ENCODE data around the gene PIP4K2C. TPM values are rescaled to one million over a fixed set of nuclear protein-coding genes. Genes with fewer than 3 reads are reported as not detected.
"Not testable (repeated sequence)": the region's sequence is repeated elsewhere in the genome, so short reads cannot be mapped to it uniquely, and the experiment has no call there.

PIP4K2C gene
- total RNA-seq, 2 donors from 2014 or later: 16.0 to 23.0 TPM

DNA sequence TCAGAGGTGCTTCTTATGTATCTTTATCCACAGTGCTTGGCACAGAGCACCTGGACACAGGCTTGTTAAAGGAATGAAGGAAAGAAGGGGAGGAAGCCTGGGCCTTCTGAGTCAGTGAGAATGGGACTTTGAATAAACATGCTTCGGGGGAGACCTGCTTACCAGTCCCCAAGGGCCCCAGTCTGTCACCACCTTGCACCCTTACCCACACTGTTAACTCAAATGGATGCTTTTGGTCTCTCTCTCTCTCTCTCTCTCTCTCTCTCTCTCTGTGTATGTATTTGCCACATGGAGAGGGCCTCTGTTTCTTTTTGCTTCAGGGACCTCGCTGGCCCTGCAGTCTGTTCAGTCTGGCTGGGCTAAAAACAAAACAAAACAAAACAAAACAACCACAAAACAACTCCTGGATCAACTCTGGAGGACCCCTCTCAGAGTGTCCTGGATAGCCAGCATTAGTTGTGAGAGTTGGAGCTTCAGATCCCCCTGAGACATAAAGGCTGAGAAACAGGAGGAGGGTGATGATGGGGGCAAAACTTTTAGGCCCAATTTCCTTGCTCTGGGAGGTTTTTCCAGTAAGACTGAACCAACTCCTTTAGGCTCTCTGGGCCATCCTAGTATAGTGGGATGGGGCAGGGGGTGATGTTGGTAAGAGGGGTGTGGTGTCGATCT lies 39.2 kb upstream of the PIP4K2C start:
- Mint-ChIP-seq H3K36me3 (ENCODE audit: low read depth) (no peaks in the 10 kb centered on the region), H3K9me3 (no peaks in the 10 kb centered on the region), H3K27me3 (peaks cover 3% of the 10 kb centered on the region), H3K4me1 (peaks cover 11% of the 10 kb centered on the region), H3K4me3 (no peak overlapping the region), H3K27ac (no peak overlapping the region)
- no peak for ATAC-seq (replicated peaks)

DNA sequence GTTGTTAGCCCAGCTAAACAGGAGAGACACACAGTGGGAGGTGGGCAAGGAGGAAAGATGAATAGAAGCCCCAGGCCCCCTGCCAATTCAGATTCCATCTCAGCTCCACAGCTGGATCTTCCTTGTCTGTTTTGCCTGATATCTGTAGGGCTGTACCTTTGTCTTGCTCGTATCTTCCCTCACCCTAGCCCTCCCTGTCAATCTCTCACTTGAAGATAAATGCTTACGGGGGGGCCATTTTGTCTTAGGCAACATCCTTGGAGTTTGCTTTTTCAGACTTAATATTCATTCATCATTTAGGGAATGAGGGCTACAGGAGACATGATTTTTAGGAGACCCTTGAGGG lies 38.7 kb upstream of the PIP4K2C start:
- H3K4me1 Mint-ChIP-seq: peaks cover 11% of the 10 kb centered on the region
- H3K36me3 Mint-ChIP-seq (ENCODE audit: low read depth): no peaks in the 10 kb centered on the region
- no peak overlapping the region for H3K27ac Mint-ChIP-seq
- no peak overlapping the region for H3K4me3 Mint-ChIP-seq
- H3K9me3 Mint-ChIP-seq: no peaks in the 10 kb centered on the region
- no peak for ATAC-seq (replicated peaks)
- H3K27me3 Mint-ChIP-seq: peaks cover 3% of the 10 kb centered on the region

DNA sequence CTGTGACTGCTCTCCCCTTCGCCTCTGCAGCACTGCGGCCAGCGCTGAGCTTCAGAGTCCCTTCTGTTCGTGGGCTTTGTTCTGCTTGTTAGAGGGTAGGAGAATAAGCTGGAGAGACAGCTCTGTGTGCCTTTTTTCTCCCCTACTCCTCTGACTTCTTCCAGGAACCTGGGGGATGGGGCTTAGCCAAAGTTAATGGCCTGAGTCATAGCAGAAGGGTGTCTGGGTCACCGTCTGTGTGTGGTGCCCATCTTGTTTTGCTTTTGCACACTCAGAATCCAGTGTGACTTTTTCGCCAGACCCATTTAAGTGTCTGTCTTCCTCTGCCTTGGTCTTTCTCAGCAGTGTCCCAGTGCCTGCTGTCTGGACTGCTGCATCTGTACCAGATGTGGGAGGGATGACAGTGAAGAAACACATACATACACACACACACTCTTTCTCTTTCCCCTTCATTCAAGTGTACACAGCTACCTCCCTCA lies 38.1 kb upstream of the PIP4K2C start:
- H3K4me1 Mint-ChIP-seq: peaks cover 11% of the 10 kb centered on the region
- no peaks in the 10 kb centered on the region for H3K9me3 Mint-ChIP-seq
- no peaks in the 10 kb centered on the region for H3K36me3 Mint-ChIP-seq (ENCODE audit: low read depth)
- H3K27ac Mint-ChIP-seq: no peak overlapping the region
- no peak for ATAC-seq (replicated peaks)
- no peak overlapping the region for H3K4me3 Mint-ChIP-seq
- H3K27me3 Mint-ChIP-seq: peaks cover 3% of the 10 kb centered on the region

DNA sequence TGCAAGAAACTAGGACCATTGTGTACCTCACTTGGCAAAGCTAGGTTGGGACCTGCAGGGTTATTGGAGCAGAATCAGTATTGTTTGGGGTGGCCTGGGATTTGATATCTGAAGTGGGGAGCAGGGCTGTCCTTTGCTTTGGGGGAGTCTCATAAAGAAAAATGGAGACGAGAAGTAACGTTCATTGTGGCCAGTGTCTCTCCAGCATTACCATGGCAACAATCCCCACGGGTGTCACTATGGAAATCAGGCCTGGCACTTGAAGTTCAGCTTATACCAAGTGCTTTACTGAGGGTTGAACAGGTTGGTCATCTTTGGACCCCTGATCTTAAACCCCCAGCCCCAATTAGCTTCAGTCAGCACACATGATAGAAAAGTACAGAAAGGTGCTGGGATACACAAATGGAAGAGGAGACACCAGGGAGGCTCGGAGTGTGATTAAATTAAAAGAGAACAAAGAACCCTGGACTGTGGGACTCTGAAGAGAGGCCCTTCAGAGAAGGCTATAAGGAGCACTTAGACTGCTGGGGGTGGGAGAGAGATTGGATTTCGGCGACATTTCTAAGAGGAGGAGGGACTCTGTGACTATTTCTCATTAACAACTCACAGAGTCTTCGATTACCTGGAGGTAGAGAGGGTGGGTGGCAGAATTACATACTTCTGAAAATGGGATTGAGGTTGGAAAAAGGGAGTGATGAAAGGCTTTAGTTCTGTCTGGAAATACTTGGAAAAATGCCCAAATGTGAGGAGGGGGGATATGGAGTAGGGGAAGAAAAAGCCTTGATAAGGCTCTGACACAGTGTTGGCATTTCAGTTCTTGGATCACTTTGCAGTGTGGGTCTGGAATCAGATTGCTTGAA lies 37.4 kb upstream of the PIP4K2C start:
- Mint-ChIP-seq H3K27ac (no peak overlapping the region), H3K4me1 (peaks cover 11% of the 10 kb centered on the region), H3K36me3 (ENCODE audit: low read depth) (no peaks in the 10 kb centered on the region), H3K4me3 (no peak overlapping the region), H3K9me3 (no peaks in the 10 kb centered on the region), H3K27me3 (peaks cover 3% of the 10 kb centered on the region)
- ATAC-seq (replicated peaks): no peak

DNA sequence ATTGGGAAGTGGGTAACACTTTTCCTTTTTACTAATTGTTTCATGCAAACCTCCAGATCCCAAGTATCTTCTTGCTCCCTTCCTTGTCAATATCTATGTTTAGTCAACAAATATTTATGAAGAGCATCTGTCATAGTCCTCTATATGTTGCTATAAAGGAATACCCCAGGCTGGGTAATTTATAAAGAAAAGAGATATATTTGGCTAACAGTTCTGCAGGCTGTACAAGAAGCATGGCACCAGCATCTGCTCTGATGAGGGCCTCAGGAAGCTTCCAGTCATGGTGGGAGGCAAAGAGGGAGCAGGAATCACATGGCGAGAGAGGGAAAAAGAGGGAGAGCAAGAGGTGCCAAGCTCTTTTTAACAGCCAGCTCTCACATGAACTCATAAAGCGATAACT lies 36.5 kb upstream of the PIP4K2C start:
- Mint-ChIP-seq H3K4me3 (no peak overlapping the region), H3K27ac (no peak overlapping the region), H3K4me1 (peaks cover 6% of the 10 kb centered on the region), H3K36me3 (ENCODE audit: low read depth) (no peaks in the 10 kb centered on the region), H3K27me3 (peaks cover 3% of the 10 kb centered on the region), H3K9me3 (no peaks in the 10 kb centered on the region)
- ATAC-seq (replicated peaks): no peak

DNA sequence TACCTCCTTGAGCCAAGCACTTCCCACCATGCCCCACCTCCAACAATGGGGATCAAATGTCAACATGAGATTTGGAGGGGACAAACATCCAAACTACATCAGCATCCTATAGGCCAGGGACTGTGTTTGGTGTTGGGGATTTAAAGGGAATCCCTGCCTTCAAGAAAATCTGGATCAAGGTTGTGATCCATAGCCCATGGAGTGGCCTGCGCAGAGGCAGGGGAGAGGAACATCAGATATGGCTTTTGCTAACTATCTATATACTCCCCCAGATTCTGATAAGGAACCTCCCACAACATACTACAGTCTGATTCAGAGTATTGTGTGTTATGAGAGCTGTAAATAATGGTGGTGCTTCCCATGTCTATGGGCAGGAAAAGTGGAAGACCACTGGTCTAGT lies 36.1 kb upstream of the PIP4K2C start:
- Mint-ChIP-seq H3K4me1 (peaks cover 5% of the 10 kb centered on the region), H3K36me3 (ENCODE audit: low read depth) (no peaks in the 10 kb centered on the region), H3K4me3 (no peak overlapping the region), H3K27ac (no peak overlapping the region), H3K27me3 (peaks cover 3% of the 10 kb centered on the region), H3K9me3 (no peaks in the 10 kb centered on the region)
- ATAC-seq (replicated peaks): no peak

DNA sequence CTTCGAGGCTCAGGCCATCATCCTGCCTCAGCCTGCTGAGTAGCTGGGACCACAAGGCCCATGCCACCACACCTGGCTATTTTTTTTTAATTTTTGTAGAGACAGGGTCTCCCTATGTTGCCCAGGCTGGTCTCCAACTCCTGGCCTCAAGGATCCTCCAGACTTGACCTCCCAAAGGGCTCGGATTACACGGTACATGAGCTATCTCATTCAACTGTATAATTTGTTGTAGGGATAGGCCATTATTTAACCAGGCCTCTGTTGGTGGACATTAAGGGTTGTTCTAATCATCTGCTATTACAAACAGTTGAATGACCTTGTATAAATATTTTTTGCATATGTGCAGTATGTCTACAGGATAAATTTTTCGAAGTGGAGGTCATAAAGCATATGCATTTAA lies 32.1 kb upstream of the PIP4K2C start:
- H3K4me3 Mint-ChIP-seq: no peak overlapping the region
- no peaks in the 10 kb centered on the region for H3K36me3 Mint-ChIP-seq (ENCODE audit: low read depth)
- no peak for ATAC-seq (replicated peaks)
- H3K9me3 Mint-ChIP-seq: no peaks in the 10 kb centered on the region
- no peak overlapping the region for H3K27ac Mint-ChIP-seq
- no peaks in the 10 kb centered on the region for H3K27me3 Mint-ChIP-seq
- no peaks in the 10 kb centered on the region for H3K4me1 Mint-ChIP-seq

DNA sequence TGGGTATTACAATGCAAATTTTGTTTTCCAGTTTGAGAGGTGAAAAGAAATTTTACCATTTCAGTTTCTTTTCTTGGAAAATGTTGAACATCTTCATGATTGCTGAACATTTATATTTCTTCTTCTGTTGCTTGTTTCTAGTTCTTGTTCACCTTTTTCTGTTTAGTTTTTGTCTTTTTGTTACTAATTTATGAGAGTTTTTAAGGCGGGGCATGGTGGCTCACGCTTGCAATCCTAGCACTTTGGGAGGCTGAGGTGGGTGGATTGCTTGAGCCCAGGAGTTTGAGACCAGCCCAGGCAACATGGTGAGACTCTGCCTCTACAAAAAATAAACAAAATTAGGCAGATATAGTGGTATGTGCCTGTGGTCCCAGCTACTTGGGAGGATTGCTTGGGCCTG lies 30.5 kb upstream of the PIP4K2C start:
- no peaks in the 10 kb centered on the region for H3K36me3 Mint-ChIP-seq (ENCODE audit: low read depth)
- H3K4me1 Mint-ChIP-seq: no peaks in the 10 kb centered on the region
- no peak overlapping the region for H3K4me3 Mint-ChIP-seq
- no peak overlapping the region for H3K27ac Mint-ChIP-seq
- no peak for ATAC-seq (replicated peaks)
- peaks cover 10% of the 10 kb centered on the region for H3K27me3 Mint-ChIP-seq
- H3K9me3 Mint-ChIP-seq: no peaks in the 10 kb centered on the region

DNA sequence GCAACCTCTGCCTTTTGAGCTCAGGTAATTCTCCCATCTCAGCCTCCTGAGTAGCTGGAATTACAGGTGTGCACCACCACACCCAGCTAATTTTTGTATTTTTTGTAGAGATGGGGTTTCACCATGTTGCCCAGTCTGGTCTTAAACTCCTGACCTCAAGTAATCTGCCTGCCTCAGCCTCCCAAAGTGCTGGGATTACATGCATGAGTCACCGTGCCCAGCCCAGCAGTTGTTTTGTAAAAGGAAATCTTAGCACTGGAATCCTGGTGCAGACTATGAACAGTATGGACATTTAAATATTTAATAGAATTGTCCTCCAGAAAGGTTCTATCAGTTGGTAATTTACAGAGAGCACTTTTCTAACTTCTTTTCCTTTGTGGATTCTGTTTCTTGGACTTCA lies 29.9 kb upstream of the PIP4K2C start:
- H3K27ac Mint-ChIP-seq; H3K4me1 Mint-ChIP-seq; ATAC-seq (replicated peaks); H3K36me3 Mint-ChIP-seq (ENCODE audit: low read depth); H3K27me3 Mint-ChIP-seq; H3K9me3 Mint-ChIP-seq; H3K4me3 Mint-ChIP-seq: not testable (repeated sequence)

DNA sequence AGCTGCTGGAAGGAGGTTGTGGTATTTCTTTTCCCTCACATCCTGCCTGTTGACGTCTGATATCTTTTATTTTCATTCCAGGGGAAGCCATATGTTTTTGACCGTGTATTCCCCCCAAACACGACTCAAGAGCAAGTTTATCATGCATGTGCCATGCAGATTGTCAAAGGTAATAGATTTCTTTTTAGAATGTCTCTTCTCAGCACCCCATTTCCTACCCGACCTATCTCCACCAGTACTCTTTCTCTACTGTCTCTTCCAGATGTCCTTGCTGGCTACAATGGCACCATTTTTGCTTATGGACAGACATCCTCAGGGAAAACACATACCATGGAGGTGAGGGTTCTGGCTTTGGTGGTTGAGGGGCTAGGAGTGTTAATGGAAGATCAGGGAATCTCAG lies 27.6 kb upstream of the PIP4K2C start:
- Mint-ChIP-seq H3K4me3 (no peak overlapping the region), H3K27ac (no peak overlapping the region), H3K36me3 (ENCODE audit: low read depth) (no peaks in the 10 kb centered on the region), H3K4me1 (no peaks in the 10 kb centered on the region), H3K27me3 (peaks cover 10% of the 10 kb centered on the region), H3K9me3 (no peaks in the 10 kb centered on the region)
- no peak for ATAC-seq (replicated peaks)

DNA sequence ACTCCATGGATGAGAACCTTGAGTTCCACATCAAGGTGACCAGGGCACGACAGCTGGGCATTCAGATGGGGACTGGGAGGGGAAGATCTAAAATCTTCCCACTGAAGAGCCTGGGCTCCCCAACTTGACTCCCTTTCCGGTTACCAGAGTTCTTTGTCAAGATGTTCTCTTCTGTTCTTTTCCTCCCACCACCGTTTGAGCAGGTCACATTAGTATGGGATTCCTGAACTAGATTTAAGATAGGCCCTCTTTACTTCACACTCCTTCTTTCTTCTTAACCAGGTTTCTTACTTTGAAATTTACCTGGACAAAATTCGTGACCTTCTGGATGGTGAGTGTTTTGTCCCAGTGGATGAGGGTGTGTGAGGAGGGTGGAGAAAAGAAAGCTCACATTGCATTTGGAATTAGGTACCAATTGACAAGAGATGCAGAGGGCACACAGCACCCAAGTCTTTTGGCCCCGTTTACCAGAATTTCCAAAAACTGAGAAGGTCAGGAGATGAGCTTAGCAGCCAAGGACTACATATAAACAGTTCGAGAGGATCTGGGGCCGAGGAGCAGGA lies 26.7 kb upstream of the PIP4K2C start:
- ATAC-seq (replicated peaks): no peak
- Mint-ChIP-seq H3K36me3 (ENCODE audit: low read depth) (no peaks in the 10 kb centered on the region), H3K4me3 (no peak overlapping the region), H3K27me3 (peaks cover 10% of the 10 kb centered on the region), H3K9me3 (no peaks in the 10 kb centered on the region), H3K4me1 (no peaks in the 10 kb centered on the region), H3K27ac (no peak overlapping the region)

DNA sequence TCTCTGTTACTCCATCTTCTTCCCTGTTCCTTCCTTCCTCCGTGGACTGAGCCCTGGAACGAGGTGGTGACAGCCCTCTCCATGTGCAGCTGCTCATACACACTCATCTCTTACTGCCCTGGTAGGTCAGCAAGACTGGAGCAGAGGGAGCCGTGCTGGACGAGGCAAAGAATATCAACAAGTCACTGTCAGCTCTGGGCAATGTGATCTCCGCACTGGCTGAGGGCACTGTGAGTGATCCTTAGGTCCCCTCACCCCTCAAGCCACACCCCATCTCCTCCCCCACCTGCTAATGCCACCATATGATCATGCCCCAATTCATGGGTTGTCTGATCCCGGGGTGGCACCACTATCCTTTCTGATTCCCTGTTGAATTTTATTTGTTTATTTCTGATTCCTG lies 22.2 kb upstream of the PIP4K2C start:
- no peak overlapping the region for H3K4me3 Mint-ChIP-seq
- no peak overlapping the region for H3K27ac Mint-ChIP-seq
- no peak for ATAC-seq (replicated peaks)
- no peaks in the 10 kb centered on the region for H3K4me1 Mint-ChIP-seq
- H3K9me3 Mint-ChIP-seq: no peaks in the 10 kb centered on the region
- H3K36me3 Mint-ChIP-seq (ENCODE audit: low read depth): no peaks in the 10 kb centered on the region
- H3K27me3 Mint-ChIP-seq: peaks cover 10% of the 10 kb centered on the region

DNA sequence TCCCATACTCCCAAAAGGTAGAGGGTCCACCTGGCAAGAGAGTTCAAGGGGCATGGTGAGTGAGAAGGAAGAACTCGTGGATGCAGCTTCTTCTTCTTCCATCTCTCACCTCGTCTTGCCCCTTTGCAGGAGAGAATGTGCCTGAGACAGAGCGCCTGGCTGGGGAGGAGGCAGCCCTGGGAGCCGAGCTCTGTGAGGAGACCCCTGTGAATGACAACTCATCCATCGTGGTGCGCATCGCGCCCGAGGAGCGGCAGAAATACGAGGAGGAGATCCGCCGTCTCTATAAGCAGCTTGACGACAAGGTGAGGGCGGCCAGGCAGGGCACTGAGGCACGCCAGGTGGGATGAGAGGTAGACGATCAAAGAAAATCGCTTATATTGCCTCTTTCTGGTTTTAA lies 21.1 kb upstream of the PIP4K2C start:
- H3K36me3 Mint-ChIP-seq (ENCODE audit: low read depth): no peaks in the 10 kb centered on the region
- no peak overlapping the region for H3K4me3 Mint-ChIP-seq
- no peak for ATAC-seq (replicated peaks)
- no peaks in the 10 kb centered on the region for H3K4me1 Mint-ChIP-seq
- no peaks in the 10 kb centered on the region for H3K9me3 Mint-ChIP-seq
- H3K27ac Mint-ChIP-seq: no peak overlapping the region
- H3K27me3 Mint-ChIP-seq: peaks cover under 1% of the 10 kb centered on the region

DNA sequence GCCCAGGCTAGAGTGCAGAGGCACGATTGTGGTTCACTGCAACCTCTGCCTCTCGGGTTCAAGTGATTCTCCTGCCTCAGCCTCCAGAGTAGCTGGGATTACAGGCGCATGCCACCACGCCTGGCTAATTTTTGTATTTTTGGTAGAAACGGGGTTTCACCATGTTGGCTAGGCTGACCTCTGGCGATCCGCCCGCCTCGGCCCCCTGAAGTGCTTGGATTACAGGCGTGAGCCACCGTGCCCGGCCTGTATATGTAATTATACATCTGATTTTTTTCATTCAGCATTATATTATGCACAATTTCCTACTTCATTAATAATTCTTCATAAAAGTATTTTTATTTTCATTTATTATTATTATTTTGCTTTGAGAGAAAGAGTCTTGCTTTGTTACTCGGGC lies 20.6 kb upstream of the PIP4K2C start:
- not testable (repeated sequence) for H3K4me3 Mint-ChIP-seq; H3K27ac Mint-ChIP-seq; ATAC-seq (replicated peaks); H3K9me3 Mint-ChIP-seq; H3K4me1 Mint-ChIP-seq; H3K36me3 Mint-ChIP-seq (ENCODE audit: low read depth); H3K27me3 Mint-ChIP-seq

Data from activated T-helper 17 cell treated with anti-CD3 and anti-CD28 coated beads, Interleukin-2, amount 50 U/mL, for 72 hours (primary cell).